ENCODE data around the gene PLCB2. TPM values are rescaled to one million over a fixed set of nuclear protein-coding genes. Genes with fewer than 3 reads are reported as not detected.

Gene PLCB2
- polyA plus RNA-seq, 1 of the 3 experiments (the other 2 are of a cell fraction), result 0.15 TPM

GRCh38 chr15:40280260-40281056 is 27.3 kb downstream of the PLCB2 start (continued):
- no peak for TF ChIP-seq CTCF (IDR thresholded peaks at IDR 0.05)
- no peak for TF ChIP-seq POLR2AphosphoS5 (IDR thresholded peaks at IDR 0.05; ENCODE audit: low read depth, low read length)
- no peak for TF ChIP-seq NFIC (IDR thresholded peaks at IDR 0.05; ENCODE audit: borderline replicate concordance)
- no peak for TF ChIP-seq GATA2 (CRISPR knock-in tag; IDR thresholded peaks at IDR 0.05)

- Histone ChIP-seq H3K4me2 (no peak overlapping the region), H3K79me2 (ENCODE audit: insufficient read depth) (no peaks in the 10 kb centered on the region), H3K4me1 (ENCODE audit: control insufficient read depth in 1 of 2, insufficient read depth in 2 of 2, low read depth in 1 of 2, low read length in 1 of 2) (peaks cover 5 to 6% of the 10 kb centered on the region in 2 experiments; a peak in 1 of 4 replicates), H3K36me3 (replicated peaks in 1 of 2; ENCODE audit: control insufficient read depth in 1 of 2, insufficient read depth in 2 of 2, low read length in 1 of 2) (no peaks in the 10 kb centered on the region), H3K4me3 (ENCODE audit: low read depth in 2 of 2, low read length in 1 of 2) (peak overlapping the region in 1 of 2 experiments; percentile 40; a peak in 1 of 4 replicates), H3F3A (replicated peaks; ENCODE audit: insufficient read depth) (peaks cover 6% of the 10 kb centered on the region), H3K9ac (no peak overlapping the region), H4K20me1 (ENCODE audit: insufficient read depth) (no peaks in the 10 kb centered on the region), H3K9me2 (no peaks in the 10 kb centered on the region), H3K27ac (ENCODE audit: low read depth in 2 of 2, low read length in 1 of 2) (no peak overlapping the region), H2AFZ (ENCODE audit: low read depth) (no peak overlapping the region), H3K9me3 (no peaks in the 10 kb centered on the region), H3K27me3 (ENCODE audit: insufficient read depth) (peaks cover 18% of the 10 kb centered on the region)
- TF ChIP-seq TCF12 (IDR thresholded peaks at IDR 0.05) (no peak), SMC3 (IDR thresholded peaks at IDR 0.05; ENCODE audit: low read depth, low read length) (peak; percentile 97), CTCF (IDR thresholded peaks at IDR 0.05) (peak; percentile 96), RAD21 (IDR thresholded peaks at IDR 0.05; ENCODE audit: low read length) (peak; percentile 84)
- 46% methylated on average over 19 of the region's 40 CpGs for WGBS (ENCODE audit: low lambda C conversion rate)
- CTCF ChIA-PET, result interaction anchor here (0.5 to 25.6 kb wide), 44 partner anchors 9 to 593 kb away, joined by 3 to 868 read pairs (median 5); partner anchors contain the start of genes ANKRD63, BMF, CCDC9B and DISP2
- peak; percentile 91 for DNase-seq
- POLR2A ChIA-PET, result interaction anchor here (0.7 to 1.0 kb wide), 2 partner anchors 30 to 39 kb away, joined by 3 to 4 read pairs; no protein-coding TSS in a partner anchor
Measured at GRCh38 chr15:40279437-40280141, 28.1 kb downstream of the PLCB2 start.

- H3K79me2 ChIP-seq (ENCODE audit: insufficient read depth), result no peaks in the 10 kb centered on the region
- no peaks in the 10 kb centered on the region for H3K9me3 ChIP-seq
- TF ChIP-seq TAF1 (IDR thresholded peaks at IDR 0.05; ENCODE audit: borderline replicate concordance, low read depth, low read length) (no peak), RFX5 (IDR thresholded peaks at IDR 0.05; ENCODE audit: low read length) (no peak), CTCF (IDR thresholded peaks at IDR 0.05) (no peak), MXI1 (IDR thresholded peaks at IDR 0.05; ENCODE audit: low read depth, low read length) (no peak), RCOR1 (IDR thresholded peaks at IDR 0.05; ENCODE audit: low read length) (no peak)
- TF ChIP-seq, protein P1, sequence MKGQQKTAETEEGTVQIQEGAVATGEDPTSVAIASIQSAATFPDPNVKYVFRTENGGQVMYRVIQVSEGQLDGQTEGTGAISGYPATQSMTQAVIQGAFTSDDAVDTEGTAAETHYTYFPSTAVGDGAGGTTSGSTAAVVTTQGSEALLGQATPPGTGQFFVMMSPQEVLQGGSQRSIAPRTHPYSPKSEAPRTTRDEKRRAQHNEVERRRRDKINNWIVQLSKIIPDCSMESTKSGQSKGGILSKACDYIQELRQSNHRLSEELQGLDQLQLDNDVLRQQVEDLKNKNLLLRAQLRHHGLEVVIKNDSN (IDR thresholded peaks at IDR 0.05; ENCODE audit: borderline replicate concordance, low read depth), result no peak
- H3K9ac ChIP-seq, result no peak overlapping the region
- H3K9me2 ChIP-seq, result no peaks in the 10 kb centered on the region
- no peak overlapping the region for H3K27ac ChIP-seq (ENCODE audit: low read depth in 2 of 2, low read length in 1 of 2)
- no peak overlapping the region for H2AFZ ChIP-seq (ENCODE audit: low read depth)
- CTCF ChIA-PET, result interaction anchor here (0.7 to 25.6 kb wide), 12 partner anchors 10 to 233 kb away, joined by 3 to 868 read pairs (median 42); partner anchors contain the start of genes ANKRD63, CCDC9B, DISP2 and INAFM2
- no peaks in the 10 kb centered on the region for H4K20me1 ChIP-seq (ENCODE audit: insufficient read depth)
- no peak overlapping the region for H3K4me3 ChIP-seq (ENCODE audit: low read depth in 2 of 2, low read length in 1 of 2)
- peaks cover 5 to 6% of the 10 kb centered on the region in 2 experiments; a peak in 1 of 4 replicates for H3K4me1 ChIP-seq (ENCODE audit: control insufficient read depth in 1 of 2, insufficient read depth in 2 of 2, low read depth in 1 of 2, low read length in 1 of 2)
- H3K27me3 ChIP-seq (ENCODE audit: insufficient read depth), result peaks cover 10% of the 10 kb centered on the region
- 84% methylated on average over 7 of the region's 10 CpGs for WGBS (ENCODE audit: low lambda C conversion rate)
- POLR2A ChIA-PET, result no interaction called here
- peaks cover 6% of the 10 kb centered on the region for H3F3A ChIP-seq (replicated peaks; ENCODE audit: insufficient read depth)
- H3K36me3 ChIP-seq (replicated peaks in 1 of 2; ENCODE audit: control insufficient read depth in 1 of 2, insufficient read depth in 2 of 2, low read length in 1 of 2), result no peaks in the 10 kb centered on the region
- DNase-seq, result no peak
- no peak overlapping the region for H3K4me2 ChIP-seq
Measured at GRCh38 chr15:40278026-40278425, 29.7 kb downstream of the PLCB2 start.

Measured in SK-N-SH (cell line).